ENCODE measurements around the gene SORCS2. TPM values are rescaled to one million over a fixed set of nuclear protein-coding genes. Genes with fewer than 3 reads are reported as not detected.

Gene SORCS2
- total RNA-seq, 1 donor from 2014 or later, result 29.5 TPM

- DNase-seq, result no peak
- Mint-ChIP-seq H3K27ac (ENCODE audit: unreplicated experiment) (peak overlapping the region; percentile 36), H3K4me3 (ENCODE audit: unreplicated experiment) (peak overlapping the region; percentile 28), H3K27me3 (ENCODE audit: unreplicated experiment) (peaks cover 3% of the 10 kb centered on the region), H3K4me1 (ENCODE audit: low read depth, unreplicated experiment) (peaks cover 15% of the 10 kb centered on the region), H3K36me3 (ENCODE audit: unreplicated experiment) (no peaks in the 10 kb centered on the region), H3K9me3 (ENCODE audit: unreplicated experiment) (peaks cover 2% of the 10 kb centered on the region)
- TF ChIP-seq, protein P1, sequence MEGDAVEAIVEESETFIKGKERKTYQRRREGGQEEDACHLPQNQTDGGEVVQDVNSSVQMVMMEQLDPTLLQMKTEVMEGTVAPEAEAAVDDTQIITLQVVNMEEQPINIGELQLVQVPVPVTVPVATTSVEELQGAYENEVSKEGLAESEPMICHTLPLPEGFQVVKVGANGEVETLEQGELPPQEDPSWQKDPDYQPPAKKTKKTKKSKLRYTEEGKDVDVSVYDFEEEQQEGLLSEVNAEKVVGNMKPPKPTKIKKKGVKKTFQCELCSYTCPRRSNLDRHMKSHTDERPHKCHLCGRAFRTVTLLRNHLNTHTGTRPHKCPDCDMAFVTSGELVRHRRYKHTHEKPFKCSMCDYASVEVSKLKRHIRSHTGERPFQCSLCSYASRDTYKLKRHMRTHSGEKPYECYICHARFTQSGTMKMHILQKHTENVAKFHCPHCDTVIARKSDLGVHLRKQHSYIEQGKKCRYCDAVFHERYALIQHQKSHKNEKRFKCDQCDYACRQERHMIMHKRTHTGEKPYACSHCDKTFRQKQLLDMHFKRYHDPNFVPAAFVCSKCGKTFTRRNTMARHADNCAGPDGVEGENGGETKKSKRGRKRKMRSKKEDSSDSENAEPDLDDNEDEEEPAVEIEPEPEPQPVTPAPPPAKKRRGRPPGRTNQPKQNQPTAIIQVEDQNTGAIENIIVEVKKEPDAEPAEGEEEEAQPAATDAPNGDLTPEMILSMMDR (IDR thresholded peaks at IDR 0.05; ENCODE audit: partially characterized antibody, unreplicated experiment), result no peak
These were observed 429.1 kb downstream of the SORCS2 start for GRCh38 chr4:7621252-7622035.

DNA sequence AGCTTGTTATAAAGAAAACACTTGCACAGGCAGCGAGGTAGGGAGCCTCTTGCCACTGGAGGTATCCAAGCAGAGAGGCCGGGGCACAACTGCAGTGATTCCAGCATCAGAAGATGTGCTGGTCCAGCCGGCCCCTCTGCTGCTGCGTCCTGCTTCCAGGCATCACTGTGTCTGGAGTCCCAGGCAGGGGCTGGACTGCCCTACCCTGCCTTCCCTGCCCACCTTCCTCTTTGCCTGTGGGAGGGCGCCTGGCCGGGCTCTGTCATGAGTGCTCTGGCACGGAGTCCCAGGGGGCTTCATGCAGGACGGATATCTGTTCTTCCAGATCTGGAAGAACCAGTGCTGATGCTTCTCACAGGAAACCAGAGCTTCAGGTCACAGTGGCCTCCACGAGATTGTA lies 430.0 kb downstream of the SORCS2 start:
- H3K27me3 Mint-ChIP-seq (ENCODE audit: unreplicated experiment), result peaks cover 1% of the 10 kb centered on the region
- TF ChIP-seq, protein P1 (IDR thresholded peaks at IDR 0.05; ENCODE audit: partially characterized antibody, unreplicated experiment), result no peak
- H3K4me3 Mint-ChIP-seq (ENCODE audit: unreplicated experiment), result no peak overlapping the region
- no peaks in the 10 kb centered on the region for H3K36me3 Mint-ChIP-seq (ENCODE audit: unreplicated experiment)
- H3K9me3 Mint-ChIP-seq (ENCODE audit: unreplicated experiment), result peaks cover 2% of the 10 kb centered on the region
- peaks cover 15% of the 10 kb centered on the region for H3K4me1 Mint-ChIP-seq (ENCODE audit: low read depth, unreplicated experiment)
- H3K27ac Mint-ChIP-seq (ENCODE audit: unreplicated experiment), result no peak overlapping the region
- no peak for DNase-seq

DNA sequence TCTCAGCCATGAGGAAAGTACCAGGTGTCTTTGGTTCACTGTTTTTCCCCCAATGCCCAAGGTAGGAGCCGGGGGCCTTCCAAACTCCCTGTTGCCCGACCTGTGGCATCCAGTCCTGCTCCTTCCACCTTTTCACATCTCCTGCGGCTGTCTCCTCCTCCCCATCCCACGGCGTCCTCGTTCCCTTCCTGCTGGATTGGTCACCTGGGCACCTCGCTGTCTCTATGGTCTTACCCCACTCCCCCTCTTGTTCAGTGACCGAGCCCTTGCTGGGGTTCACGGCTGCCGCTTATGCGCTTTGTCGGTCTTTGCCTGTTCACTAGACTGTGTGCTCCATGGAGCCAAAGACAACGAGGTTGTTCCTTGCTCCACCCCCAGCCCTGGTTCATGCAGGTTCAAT lies 431.1 kb downstream of the SORCS2 start:
- no peak for DNase-seq
- Mint-ChIP-seq H3K36me3 (ENCODE audit: unreplicated experiment) (no peaks in the 10 kb centered on the region), H3K4me1 (ENCODE audit: low read depth, unreplicated experiment) (peaks cover 15% of the 10 kb centered on the region), H3K4me3 (ENCODE audit: unreplicated experiment) (no peak overlapping the region), H3K27me3 (ENCODE audit: unreplicated experiment) (no peaks in the 10 kb centered on the region), H3K9me3 (ENCODE audit: unreplicated experiment) (peaks cover 2% of the 10 kb centered on the region), H3K27ac (ENCODE audit: unreplicated experiment) (no peak overlapping the region)
- TF ChIP-seq, protein P1 (IDR thresholded peaks at IDR 0.05; ENCODE audit: partially characterized antibody, unreplicated experiment), result no peak

GRCh38 chr4:7624396-7624980 lies 432.1 kb downstream of the SORCS2 start:
- no peak for DNase-seq
- TF ChIP-seq, protein P1 (IDR thresholded peaks at IDR 0.05; ENCODE audit: partially characterized antibody, unreplicated experiment), result no peak
- Mint-ChIP-seq H3K9me3 (ENCODE audit: unreplicated experiment) (peaks cover 2% of the 10 kb centered on the region), H3K27ac (ENCODE audit: unreplicated experiment) (peak overlapping the region; percentile 2), H3K4me1 (ENCODE audit: low read depth, unreplicated experiment) (peaks cover 15% of the 10 kb centered on the region), H3K36me3 (ENCODE audit: unreplicated experiment) (no peaks in the 10 kb centered on the region), H3K4me3 (ENCODE audit: unreplicated experiment) (no peak overlapping the region), H3K27me3 (ENCODE audit: unreplicated experiment) (no peaks in the 10 kb centered on the region)

- no peaks in the 10 kb centered on the region for H3K27me3 Mint-ChIP-seq (ENCODE audit: unreplicated experiment)
- no peaks in the 10 kb centered on the region for H3K36me3 Mint-ChIP-seq (ENCODE audit: unreplicated experiment)
- no peak overlapping the region for H3K27ac Mint-ChIP-seq (ENCODE audit: unreplicated experiment)
- H3K4me1 Mint-ChIP-seq (ENCODE audit: low read depth, unreplicated experiment), result peaks cover 15% of the 10 kb centered on the region
- H3K9me3 Mint-ChIP-seq (ENCODE audit: unreplicated experiment), result peaks cover 2% of the 10 kb centered on the region
- no peak for DNase-seq
- H3K4me3 Mint-ChIP-seq (ENCODE audit: unreplicated experiment), result no peak overlapping the region
- TF ChIP-seq, protein P1 (IDR thresholded peaks at IDR 0.05; ENCODE audit: partially characterized antibody, unreplicated experiment), result no peak
These were observed 432.7 kb downstream of the SORCS2 start for GRCh38 chr4:7625071-7625470.
